Measurements from ENCODE around the gene KBTBD13. TPM values are rescaled to one million over a fixed set of nuclear protein-coding genes. Genes with fewer than 3 reads are reported as not detected.

The KBTBD13 gene
- total and polyA plus RNA-seq, 4 donors, result 0.04 to 0.23 (median 0.18) TPM

DNA sequence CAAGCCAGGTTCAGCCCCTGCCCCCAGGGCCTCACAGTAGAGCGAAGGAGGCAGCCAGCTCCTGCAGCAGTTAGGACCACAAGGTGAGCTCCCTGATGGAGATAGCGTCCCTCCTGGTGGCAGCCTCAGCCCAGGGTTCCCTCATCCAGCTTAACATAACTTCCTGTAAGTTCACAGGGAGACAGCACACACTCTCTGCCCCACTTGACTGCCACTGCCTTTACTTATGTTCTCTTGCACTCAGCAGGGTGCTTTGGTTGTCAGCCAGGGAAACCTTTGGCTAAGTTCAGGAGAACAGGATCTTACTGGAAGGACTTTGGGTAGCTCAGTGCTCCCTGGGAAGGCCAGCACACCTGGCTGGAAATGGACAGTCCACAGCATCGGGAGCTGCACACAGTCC is 10.9 kb downstream of the KBTBD13 start:
- ATAC-seq (ENCODE audit: insufficient read depth, low FRiP score) (no peak), DNase-seq (peak in 1 of 3 donors; percentile 53)
- peak overlapping the region; percentile 82 to 83 for H3K27ac ChIP-seq (ENCODE audit: low read depth in 1 of 2, low read length in 1 of 2)
- H3K27me3 ChIP-seq (ENCODE audit: control insufficient read depth in 3 of 3, insufficient read depth in 3 of 3, low read length in 2 of 3), result no peaks in the 10 kb centered on the region
- H3K36me3 ChIP-seq (ENCODE audit: control insufficient read depth in 4 of 4, insufficient read depth in 4 of 4, low read length in 4 of 4), result no peaks in the 10 kb centered on the region
- H3K4me3 ChIP-seq, result no peak overlapping the region
- H3K9me3 ChIP-seq (ENCODE audit: control insufficient read depth in 4 of 4, insufficient read depth in 3 of 4, low read length in 3 of 4), result no peaks in the 10 kb centered on the region
- peaks cover under 1 to 100% (median 74%) of the 10 kb centered on the region in 5 donors for H3K4me1 ChIP-seq (ENCODE audit: control insufficient read depth in 5 of 5, insufficient read depth in 5 of 5, low read length in 5 of 5)
- peak overlapping the region in 1 of 2 donors; percentile 7 for H3K9ac ChIP-seq (ENCODE audit: insufficient read depth in 1 of 2, low read length in 2 of 2)
- 68 to 85% methylated on average over 3 of the region's 3 CpGs for WGBS, 2 donors
- TF ChIP-seq, protein P1, sequence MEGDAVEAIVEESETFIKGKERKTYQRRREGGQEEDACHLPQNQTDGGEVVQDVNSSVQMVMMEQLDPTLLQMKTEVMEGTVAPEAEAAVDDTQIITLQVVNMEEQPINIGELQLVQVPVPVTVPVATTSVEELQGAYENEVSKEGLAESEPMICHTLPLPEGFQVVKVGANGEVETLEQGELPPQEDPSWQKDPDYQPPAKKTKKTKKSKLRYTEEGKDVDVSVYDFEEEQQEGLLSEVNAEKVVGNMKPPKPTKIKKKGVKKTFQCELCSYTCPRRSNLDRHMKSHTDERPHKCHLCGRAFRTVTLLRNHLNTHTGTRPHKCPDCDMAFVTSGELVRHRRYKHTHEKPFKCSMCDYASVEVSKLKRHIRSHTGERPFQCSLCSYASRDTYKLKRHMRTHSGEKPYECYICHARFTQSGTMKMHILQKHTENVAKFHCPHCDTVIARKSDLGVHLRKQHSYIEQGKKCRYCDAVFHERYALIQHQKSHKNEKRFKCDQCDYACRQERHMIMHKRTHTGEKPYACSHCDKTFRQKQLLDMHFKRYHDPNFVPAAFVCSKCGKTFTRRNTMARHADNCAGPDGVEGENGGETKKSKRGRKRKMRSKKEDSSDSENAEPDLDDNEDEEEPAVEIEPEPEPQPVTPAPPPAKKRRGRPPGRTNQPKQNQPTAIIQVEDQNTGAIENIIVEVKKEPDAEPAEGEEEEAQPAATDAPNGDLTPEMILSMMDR (IDR thresholded peaks at IDR 0.05; ENCODE audit: control extremely low read depth, extremely low read depth), result no peak

DNA sequence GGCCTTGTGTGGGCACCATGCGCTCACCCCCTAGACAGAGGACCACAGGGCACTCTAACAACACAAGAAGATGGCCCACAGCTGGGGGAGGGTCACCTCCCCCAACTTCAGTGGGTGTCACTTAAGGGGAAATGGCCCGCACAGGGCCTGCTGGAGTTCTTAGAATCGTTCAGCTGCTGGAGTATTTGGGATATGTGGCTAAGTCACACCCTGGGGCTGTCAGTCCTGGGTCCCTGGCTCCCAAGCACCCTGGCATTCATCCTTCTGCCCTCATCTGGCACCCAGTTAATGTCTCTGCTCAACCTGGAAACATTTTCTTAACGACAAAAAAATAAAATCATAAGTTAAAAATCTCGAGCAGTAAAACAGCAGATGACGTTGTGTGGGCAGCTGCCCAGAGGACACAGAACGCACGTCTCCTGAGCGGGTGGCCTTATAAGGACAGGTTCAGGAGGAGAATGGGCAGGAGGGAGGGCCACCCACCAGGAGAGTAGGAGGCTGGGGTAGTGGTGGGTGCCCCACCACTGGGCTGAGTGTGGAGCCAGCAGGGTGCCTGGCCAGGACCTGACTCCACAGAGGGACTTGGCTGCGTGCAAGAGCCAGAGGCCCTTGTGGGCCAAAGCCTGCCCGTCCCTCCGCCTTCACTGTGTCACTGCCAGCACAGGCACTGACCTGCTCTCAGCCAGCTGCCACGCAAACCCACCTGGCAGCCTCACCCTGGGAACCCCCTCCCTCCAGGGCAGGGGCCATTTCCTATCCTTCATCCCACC is 11.5 kb downstream of the KBTBD13 start:
- Histone ChIP-seq H3K4me1 (ENCODE audit: control insufficient read depth in 5 of 5, insufficient read depth in 5 of 5, low read length in 5 of 5) (peaks cover 0 to 97% (median 67%) of the 10 kb centered on the region in 5 donors), H3K27ac (ENCODE audit: low read depth in 1 of 2, low read length in 1 of 2) (peak overlapping the region; percentile 82 to 84), H3K9me3 (ENCODE audit: control insufficient read depth in 4 of 4, insufficient read depth in 3 of 4, low read length in 3 of 4) (no peaks in the 10 kb centered on the region), H3K4me3 (no peak overlapping the region), H3K36me3 (ENCODE audit: control insufficient read depth in 4 of 4, insufficient read depth in 4 of 4, low read length in 4 of 4) (no peaks in the 10 kb centered on the region), H3K27me3 (ENCODE audit: control insufficient read depth in 3 of 3, insufficient read depth in 3 of 3, low read length in 2 of 3) (no peaks in the 10 kb centered on the region), H3K9ac (ENCODE audit: insufficient read depth in 1 of 2, low read length in 2 of 2) (peak overlapping the region in 1 of 2 donors; percentile 7)
- peak; percentile 85 to 89 (median 88) for DNase-seq
- ATAC-seq (ENCODE audit: insufficient read depth, low FRiP score), result no peak
- 58 to 73% methylated on average over 13 of the region's 13 CpGs for WGBS, 2 donors
- TF ChIP-seq, protein P1 (IDR thresholded peaks at IDR 0.05; ENCODE audit: control extremely low read depth, extremely low read depth), result no peak

- Histone ChIP-seq H3K27ac (ENCODE audit: low read depth in 1 of 2, low read length in 1 of 2) (peak overlapping the region; percentile 82 to 84), H3K9me3 (ENCODE audit: control insufficient read depth in 4 of 4, insufficient read depth in 3 of 4, low read length in 3 of 4) (no peaks in the 10 kb centered on the region), H3K9ac (ENCODE audit: insufficient read depth in 1 of 2, low read length in 2 of 2) (no peak overlapping the region), H3K36me3 (ENCODE audit: control insufficient read depth in 4 of 4, insufficient read depth in 4 of 4, low read length in 4 of 4) (no peaks in the 10 kb centered on the region), H3K4me3 (no peak overlapping the region), H3K27me3 (ENCODE audit: control insufficient read depth in 3 of 3, insufficient read depth in 3 of 3, low read length in 2 of 3) (no peaks in the 10 kb centered on the region), H3K4me1 (ENCODE audit: control insufficient read depth in 5 of 5, insufficient read depth in 5 of 5, low read length in 5 of 5) (peaks cover 0 to 91% (median 63%) of the 10 kb centered on the region in 5 donors)
- TF ChIP-seq, protein P1 (IDR thresholded peaks at IDR 0.05; ENCODE audit: control extremely low read depth, extremely low read depth), result no peak
- DNase-seq (no peak), ATAC-seq (ENCODE audit: insufficient read depth, low FRiP score) (no peak)
- 66 to 70% methylated on average over 6 of the region's 6 CpGs for WGBS, 2 donors
These were observed 12.1 kb downstream of the KBTBD13 start for GRCh38 chr15:65088643-65089021.

Measured in lung (tissue), 12 donors.